Posterior cingulate gyrus (tissue), 11 donors: Measurements from ENCODE around the gene SLK.
A peak's percentile ranks its signal among the peaks of the same experiment; 100 is the strongest.

Source experiments
- DNase-seq, 10 donors: peaks; one replicate each; pipeline versions ENCODE4 v3.0.0 to v3.0.0-alpha.2; 2020 to 2021; ENCODE audit warnings: mixed read lengths in 3 of 10
- intact Hi-C: fragments of 100-400 bp; cut with DNase I; formaldehyde crosslinking; loops from one replicate; pipeline ENCODE4 v1.15.1; 2023

The SLK gene

DNA sequence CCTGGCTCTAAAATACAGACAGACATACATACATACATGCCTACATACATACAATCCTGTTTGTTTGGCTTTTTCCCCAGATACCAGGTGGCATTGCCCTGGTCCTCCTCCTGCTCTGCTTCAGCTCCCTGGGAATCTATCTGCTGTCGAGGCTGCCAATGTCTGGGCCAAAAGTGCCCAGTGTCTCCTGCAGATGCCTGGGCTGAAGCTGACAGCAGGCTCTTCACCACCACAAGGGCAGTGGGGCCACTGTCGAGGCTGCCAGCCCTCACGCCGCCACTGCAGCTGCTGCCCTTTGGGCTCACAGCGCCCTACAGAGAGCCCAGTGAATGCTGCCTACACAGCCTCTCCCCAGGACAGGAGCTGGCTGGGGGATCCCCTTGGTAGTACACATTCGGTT lies 30.9 kb upstream of the SLK start:
- intact Hi-C loops = no loop called here
- peak in 9 of 10 donors; percentile 20 to 93 (median 55) for DNase-seq

GRCh38 chr10:103939522-103939921 lies 27.4 kb upstream of the SLK start:
- intact Hi-C loops = no loop called here
- no peak for DNase-seq

GRCh38 chr10:103941801-103942200 lies 25.1 kb upstream of the SLK start:
- DNase-seq = no peak
- intact Hi-C loops = no loop called here

GRCh38 chr10:103942866-103943265 lies 24.1 kb upstream of the SLK start:
- DNase-seq = no peak
- intact Hi-C loops = no loop called here

DNA sequence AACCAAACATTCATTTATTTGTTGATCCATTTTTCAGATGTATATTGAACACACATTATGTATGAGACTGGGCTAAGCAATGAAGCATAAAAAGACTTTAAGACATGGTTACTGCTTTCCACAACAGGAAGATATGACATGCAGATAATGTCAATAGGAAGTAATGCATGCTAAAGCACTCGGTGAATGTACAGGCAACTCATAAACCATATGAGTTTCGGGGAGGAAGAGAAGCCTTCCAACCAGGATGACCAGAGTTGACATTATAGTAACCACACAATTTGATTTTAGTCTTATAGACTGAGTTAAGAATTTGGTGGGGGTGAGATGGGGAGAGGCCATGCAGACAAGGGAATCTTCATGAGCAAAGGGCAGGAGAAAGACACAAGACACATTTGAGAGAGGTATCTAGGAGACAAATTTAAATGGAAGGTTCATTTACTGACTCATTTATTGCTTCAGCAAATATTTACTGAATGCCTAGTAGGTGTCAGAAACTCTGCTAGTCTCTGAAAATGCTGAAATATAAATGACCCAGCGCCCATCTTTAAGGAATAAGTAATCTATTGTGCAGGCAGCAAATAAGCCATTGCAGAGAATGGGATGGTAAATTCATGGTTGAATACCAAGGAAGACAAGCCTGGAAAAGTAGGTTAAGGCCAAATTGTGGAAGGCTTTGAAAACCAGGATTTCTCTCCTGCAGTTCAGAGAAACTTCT lies 19.0 kb upstream of the SLK start:
- no peak for DNase-seq
- intact Hi-C loops = no loop called here

- intact Hi-C loops = no loop called here
- no peak for DNase-seq
These were observed 17.2 kb upstream of the SLK start for GRCh38 chr10:103949728-103950127.

- DNase-seq = no peak
- intact Hi-C loops = no loop called here
These were observed 15.8 kb upstream of the SLK start for GRCh38 chr10:103951183-103951582.

GRCh38 chr10:103951942-103952341 lies 15.0 kb upstream of the SLK start:
- DNase-seq = no peak
- intact Hi-C loops = no loop called here

GRCh38 chr10:103954543-103954942 lies 12.4 kb upstream of the SLK start:
- intact Hi-C loops = no loop called here
- no peak for DNase-seq

DNA sequence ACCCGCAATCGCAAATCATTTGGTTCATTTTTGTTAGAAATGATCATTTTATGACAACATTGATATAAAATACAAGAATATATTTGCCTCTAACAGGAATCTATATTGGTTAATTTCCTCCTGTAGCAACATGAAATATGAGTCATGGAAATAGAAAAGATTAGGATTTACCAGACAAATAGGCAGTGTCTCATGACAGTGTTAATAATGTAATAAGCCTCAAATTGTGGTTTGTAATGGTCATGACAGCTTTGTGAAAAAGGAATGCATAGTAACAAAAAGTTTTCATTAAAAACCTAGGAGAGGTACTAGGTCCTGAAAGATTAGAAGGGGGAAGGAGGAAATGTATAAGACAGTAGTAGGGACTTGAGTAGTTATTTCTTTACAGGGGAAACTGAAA lies 7.9 kb upstream of the SLK start:
- no peak for DNase-seq
- intact Hi-C loops = no loop called here

GRCh38 chr10:103960103-103960502 lies 6.8 kb upstream of the SLK start:
- DNase-seq = no peak
- intact Hi-C loops = no loop called here

DNA sequence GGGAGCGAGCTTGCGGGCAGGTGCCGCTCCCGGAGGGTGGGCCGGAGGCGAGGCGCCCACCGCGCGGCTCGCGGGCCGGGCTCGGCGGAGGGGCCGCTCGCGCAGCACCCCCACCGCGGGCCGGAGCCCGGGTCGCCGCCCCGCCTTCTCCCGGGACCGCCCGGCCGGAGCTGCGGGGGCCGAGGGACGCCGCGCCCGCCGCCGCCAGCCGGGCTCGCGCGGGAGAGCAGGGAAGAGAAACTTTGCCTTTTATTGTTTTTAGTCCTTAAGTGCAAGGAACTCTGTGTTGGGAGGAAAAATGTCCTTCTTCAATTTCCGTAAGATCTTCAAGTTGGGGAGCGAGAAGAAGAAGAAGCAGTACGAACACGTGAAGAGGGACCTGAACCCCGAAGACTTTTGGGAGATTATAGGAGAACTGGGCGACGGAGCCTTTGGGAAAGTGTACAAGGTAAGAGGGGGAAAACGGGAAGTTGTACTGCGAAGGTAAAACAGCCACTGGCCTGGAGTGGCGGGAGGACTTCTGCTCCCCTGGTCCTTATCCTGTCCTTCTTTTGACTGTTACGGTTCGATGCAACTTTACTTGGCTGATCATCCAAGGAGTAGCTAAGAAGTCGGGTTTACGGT lies 620 bp downstream of the SLK start:
- DNase-seq = no peak
- intact Hi-C loops = loop anchor here (1.0 to 5.0 kb wide), 2 partner anchors 50 to 154 kb away; partner anchors contain the start of gene STN1

- intact Hi-C loops = loop anchor here (5.0 kb wide), 1 partner anchor 51 kb away; the partner anchor contains the start of gene STN1
- no peak for DNase-seq
These were observed 1.8 kb downstream of the SLK start for GRCh38 chr10:103968441-103969391.

DNA sequence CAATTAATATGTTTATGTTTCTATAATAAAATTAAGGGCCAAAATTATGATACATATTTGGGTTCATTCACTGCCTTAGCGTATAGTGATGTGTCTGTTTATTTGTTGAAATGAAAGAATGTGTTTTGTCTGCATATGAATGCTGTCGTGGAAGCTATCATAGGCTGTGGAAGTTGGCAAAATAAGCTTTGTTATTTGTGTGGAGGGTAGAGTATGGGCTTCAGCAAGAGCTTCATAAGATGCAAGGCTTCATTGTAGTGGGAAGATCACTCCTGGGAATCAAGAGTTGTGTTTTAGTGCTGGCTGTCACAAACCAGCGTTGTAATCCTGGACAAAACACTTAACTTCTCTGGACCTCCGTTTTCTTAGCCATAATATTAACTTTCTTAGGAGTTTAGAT lies 2.5 kb downstream of the SLK start:
- intact Hi-C loops = loop anchor here (5.0 kb wide), 1 partner anchor 52 kb away; the partner anchor contains the start of gene STN1
- no peak for DNase-seq

DNA sequence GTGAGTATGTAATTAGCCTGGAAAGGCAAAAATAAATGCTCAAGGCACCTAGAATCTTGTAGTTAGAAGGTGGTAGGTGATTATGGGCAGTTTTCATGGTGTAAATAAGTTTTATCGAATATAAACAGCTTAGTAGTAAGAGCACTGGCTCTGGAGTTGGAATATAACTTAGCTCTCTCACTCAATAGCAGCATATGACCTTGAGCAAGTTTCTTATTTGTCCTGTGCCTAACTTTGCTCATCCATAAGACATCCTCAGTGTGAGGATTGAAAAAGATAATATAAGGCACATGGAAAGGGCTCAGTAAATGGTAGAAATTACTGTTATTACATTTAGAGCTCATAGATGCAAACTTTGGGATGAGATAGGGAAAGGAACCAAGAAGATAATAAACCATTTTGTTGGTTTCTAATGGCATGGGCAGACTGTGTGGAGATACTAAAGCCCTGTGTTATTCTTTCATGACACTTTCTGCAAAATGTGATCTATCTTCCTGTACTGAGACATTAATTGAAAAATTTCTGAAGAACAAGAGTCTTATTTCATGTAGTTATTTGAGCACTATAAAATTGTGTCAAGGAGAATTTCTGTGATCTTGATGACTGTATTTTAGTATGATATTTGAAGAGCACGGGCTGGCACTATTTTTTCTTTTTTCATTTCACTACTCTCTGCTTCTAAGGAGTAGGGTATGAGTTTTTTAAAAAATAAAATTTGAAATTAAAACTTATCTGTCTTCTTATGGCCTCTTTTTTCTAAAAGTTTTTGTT lies 3.1 kb downstream of the SLK start:
- no peak for DNase-seq
- intact Hi-C loops = loop anchor here (5.0 kb wide), 1 partner anchor 53 kb away; the partner anchor contains the start of gene STN1

GRCh38 chr10:103975169-103975568 lies 8.2 kb downstream of the SLK start:
- no peak for DNase-seq
- intact Hi-C loops = no loop called here

GRCh38 chr10:103977204-103977603 lies 10.3 kb downstream of the SLK start:
- intact Hi-C loops = no loop called here
- DNase-seq = no peak

DNA sequence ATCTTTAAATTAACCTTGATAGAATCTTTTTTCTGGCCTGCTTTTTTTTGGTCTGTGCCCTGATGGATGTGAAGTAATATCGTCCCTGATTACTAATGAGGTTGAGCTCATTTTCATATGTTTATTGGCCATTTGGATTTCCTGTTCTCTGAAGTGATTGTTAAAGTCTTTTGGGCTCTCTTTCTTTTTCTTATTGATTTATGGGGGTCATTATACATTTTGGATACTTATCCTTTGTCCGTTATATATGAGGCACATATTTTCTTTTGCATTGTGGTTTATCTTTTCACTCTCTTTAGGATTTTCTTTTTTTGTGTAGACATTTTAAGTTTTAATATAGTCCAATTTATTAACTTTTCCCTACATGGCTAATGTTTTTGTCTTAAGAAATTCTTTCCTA lies 12.6 kb downstream of the SLK start:
- DNase-seq = no peak
- intact Hi-C loops = no loop called here

DNA sequence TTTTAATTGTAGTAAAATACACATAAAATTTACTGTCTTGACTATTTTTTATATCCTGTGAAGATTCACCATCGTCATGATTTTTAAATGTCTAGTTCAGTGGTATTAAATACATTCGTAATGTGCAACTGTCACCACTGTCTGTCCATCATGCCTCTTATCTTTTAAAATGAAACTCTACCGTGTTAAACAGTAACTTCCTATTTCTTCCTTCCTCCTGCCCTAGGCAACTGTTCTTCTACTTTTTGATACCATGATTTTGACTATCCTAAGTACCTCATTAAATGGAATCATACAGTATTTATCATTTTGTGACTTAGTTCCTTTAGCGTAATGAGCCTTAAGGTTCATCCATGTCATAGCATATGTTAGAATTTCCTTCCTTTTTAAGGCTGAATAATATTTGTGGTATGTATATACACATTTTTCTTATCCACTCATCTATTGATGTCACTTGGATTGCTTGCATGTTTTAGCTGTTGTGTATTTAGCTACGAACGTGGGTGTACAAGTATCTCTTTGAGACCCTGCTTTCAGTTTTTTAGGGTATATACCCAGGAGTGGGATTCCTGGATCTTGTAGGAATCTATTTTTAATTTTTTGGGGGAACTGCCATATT lies 13.5 kb downstream of the SLK start:
- no peak for DNase-seq
- intact Hi-C loops = no loop called here

DNA sequence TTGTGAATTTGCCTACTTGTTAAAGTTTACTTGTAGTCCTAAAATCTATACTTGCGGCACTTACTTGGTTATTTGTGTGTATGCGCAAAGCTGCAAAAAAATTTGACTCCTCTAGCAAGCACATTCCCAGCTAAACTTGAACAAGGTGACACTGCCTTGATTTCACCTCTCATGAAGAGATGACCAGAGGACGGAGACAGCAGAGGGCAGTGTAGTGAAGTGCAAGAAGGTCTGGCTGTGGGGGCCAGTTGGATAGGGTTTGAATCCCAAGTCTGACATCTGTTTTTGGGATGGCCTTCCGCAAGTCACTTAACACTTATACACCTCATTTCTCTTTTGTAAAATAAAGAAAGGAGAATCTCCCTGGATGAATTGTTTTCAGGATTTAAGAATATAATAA lies 15.7 kb downstream of the SLK start:
- DNase-seq = peak in 4 of 10 donors; percentile 14 to 72 (median 49)
- intact Hi-C loops = no loop called here
